Inferior parietal cortex (tissue), 1 donor: ENCODE measurements around the gene ANKS6.

ENCODE experiments used
- DNase-seq: peaks from one replicate; pipeline ENCODE4 v3.0.0-alpha.2; 2016; ENCODE audit errors: extremely low spot score

The ANKS6 gene

DNA sequence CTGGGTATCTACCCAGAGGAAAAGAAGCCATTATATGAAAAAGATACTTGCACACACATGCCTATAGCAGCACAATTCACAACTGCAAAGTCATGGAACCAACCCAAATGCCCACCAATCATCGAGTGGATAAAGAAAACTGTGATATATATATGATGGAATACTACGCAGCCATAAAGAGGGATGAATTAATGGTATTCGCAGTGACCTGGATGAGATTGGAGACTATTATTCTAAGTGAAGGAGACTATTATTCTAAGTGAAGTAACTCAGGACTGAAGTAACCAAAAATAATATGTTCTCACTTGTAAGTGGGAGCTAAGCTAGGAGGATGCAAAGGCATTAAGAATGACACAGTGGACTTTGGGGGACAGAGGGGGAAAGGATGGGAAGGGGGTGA lies 57.6 kb downstream of the ANKS6 start:
- DNase-seq: no peak

DNA sequence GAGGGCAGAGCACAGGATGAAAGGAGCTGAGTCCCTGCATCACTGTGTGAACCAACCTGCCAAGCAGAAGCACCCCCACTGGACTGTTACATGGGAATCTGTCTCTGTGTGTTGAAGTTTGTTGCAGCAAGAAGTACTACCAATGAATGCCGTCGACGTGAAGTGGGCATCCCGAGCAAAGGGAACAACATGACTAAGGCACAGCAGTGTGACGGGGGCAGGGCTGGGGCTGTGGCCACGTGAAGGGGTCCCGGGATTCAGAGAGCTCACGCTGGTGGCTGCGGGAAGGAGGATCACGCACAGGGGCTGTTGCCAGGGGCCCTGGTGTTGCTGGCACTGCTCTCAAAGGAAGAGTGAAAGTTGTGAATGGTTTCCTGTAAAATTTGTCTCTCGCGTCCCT lies 60.1 kb downstream of the ANKS6 start:
- DNase-seq: no peak

DNA sequence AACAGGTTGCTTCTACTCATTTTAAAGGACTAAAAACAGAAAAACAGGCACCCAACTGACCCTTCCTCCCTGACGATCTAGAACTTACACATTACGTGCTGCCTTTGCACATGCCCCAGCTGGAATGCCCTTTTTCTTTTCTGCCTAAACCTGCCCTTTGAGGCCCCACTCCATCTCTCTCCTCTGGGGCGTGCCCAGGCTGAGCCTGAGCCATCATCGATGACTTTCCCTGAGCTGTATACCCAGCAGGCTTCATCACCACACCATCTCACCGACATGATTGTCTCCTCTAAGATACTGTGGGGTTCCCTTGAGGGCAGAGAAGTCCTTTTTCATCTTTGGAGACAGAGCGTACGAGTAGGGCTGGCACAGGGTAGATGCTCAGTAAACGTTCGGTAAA lies 63.6 kb downstream of the ANKS6 start:
- DNase-seq: no peak

DNA sequence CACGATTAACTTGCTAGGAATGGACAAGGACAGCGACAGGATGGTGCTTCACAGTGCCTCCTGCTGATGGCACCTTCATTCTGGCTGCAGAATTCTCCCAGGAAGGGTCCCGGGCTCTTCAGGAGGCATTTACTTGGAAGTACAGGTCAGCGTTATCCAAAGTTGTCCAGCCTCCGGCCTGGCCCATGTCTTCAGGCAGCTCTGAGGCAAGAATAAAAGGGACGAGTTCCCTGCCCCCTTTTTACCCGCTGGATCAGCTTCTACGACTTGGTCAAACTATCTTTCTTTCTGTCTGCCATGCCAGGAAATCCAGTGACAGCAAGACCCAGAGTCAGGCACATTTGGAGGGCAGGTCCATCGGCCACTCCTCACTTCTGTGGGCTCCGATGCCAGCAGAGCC lies 64.3 kb downstream of the ANKS6 start:
- DNase-seq: no peak

DNA sequence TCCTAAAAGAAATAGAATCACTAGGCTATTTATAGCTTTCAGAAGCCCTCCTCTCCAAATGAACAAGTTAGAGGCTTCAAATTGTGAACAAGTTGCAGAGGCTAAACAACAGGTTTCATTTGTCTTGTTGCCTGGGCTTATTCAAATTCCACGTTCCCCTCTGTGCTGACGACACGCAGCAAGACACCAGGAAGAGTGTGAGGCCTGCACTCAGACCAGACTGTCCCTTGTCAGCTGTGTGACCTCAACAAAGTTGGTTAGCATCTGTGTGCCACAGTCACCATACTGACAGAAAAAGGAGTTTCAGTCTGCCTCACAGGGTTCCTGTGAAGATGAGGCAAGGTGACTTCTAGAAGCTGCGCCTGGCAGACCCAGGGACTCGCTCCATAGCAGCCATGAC lies 65.5 kb downstream of the ANKS6 start:
- no peak for DNase-seq

DNA sequence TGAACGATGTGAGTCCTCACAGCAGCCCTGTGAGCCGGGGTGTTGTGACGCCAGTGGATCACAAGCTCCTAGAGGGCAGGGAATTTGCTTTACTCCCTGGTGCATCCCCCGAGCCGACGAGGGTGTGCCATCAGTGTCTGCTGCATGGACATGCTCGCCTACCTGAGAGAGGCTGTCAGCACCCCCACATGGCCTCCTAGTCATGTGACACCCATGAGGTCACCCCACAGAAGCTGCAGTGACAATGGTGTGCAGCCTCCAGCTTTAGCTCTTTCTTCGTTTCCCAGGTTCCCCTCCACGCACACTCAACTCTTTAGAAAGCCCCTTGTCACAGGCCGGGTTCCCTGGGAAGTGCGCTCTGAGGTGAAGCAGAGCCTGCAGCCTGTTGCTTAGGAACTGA lies 67.9 kb downstream of the ANKS6 start:
- DNase-seq: no peak

DNA sequence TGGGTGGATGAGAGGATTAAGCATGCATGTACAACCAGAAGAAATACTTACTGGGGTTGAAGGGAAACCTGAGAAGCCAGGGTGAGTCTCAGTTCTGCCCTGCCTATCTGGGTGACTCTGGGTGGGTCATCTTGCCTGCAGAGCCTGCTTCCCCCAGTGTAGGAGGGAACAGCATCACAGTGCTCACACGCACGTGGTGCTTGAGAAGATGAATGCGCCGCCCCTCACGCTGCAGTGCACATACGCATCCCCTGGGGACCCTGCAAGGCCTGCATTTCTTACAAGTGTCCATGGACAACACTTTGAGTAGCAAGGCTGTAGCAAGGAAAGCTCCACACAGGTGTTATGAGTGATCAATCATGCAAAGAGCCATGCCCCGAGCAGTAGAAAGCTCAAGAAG lies 68.9 kb downstream of the ANKS6 start:
- DNase-seq: no peak

DNA sequence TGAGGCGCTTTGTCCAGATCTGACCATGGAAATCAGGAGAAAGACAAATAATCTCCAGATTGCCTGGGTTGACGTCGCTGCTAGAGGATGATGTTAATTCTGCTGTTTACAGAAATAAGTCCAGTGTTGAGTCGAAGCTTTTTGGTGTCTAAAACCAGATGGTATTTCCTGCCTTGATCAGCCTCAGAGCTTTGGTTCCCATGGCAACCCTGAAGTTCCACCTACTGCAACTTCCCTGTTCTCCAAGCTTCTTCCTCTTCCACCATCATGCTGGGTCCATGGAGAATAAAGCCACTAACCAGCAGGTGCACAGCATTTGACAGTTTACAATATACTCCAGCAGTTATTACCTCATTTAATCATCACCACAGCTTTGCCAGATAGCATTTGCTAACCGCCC lies 69.6 kb downstream of the ANKS6 start:
- no peak for DNase-seq

DNA sequence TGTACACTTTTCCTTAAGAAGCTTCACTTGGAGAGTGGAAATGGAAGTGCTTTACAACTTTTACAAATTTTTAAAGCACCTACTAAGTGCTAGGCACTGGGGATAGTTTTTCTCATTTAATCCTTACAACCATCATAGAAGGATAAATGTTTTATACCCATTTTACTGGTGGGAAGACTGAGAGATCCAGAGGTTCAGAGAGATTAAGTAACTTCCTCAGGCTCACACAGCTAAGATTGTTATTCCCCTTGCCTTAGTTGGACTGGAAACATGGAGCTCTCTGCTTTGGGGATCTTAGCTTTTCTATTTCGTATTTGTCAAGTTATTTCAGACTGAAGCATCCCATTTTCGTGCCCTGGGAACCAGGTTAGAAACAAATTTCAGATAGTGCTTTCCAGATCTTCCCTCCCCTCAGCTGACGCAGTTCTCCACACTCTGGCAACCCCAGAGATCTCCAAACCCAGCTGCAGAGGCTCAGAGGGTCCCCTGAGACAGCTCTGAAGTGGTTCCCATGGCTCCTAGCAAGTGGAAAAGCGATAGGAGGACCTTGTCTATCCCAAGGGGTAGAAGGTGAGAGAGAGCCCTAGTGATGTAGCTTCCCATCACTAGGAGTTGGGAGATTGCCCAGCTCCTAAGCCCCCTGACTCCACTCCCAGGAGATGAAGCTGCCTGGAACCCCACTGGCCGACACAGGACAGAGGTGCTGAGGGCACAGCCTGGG lies 71.4 kb downstream of the ANKS6 start:
- no peak for DNase-seq

DNA sequence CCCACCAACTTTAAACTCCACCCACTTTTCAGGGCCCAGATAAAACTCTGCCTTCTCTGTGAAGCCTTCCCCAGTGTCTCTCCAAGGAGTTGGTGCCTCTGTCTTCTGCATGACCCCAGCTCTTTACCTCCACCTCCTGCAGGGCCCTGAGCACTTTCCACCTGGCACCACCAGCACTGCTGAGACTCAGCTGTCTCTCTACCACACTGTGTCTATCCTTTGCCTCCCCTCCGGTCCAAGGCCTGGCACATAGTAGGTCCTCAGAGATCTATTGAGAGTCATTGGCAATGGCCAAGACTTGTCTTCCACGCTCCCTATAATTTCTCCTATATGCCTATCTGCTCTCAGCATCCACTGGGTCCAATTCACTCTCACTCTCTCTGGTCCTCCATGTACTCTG lies 74.7 kb downstream of the ANKS6 start:
- no peak for DNase-seq

DNA sequence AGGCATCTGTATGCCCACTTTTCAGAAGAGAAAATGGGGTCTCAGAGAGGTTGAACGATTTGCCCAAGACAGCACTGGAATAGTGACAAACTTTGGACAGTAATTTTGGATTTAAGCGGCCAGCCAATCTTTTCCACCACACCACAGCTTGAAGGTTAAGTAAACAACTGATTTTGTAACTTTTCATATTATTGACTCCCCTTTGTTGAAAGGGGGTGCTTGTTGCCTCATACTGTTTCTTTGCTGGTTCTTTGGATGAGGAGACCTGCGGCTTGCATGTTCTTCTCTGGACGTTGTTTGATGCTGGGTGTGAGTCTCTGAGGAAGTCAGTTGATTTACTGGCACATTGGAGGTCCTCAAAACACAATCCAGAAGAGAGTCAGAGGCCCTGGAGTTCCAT lies 76.0 kb downstream of the ANKS6 start:
- DNase-seq: no peak

DNA sequence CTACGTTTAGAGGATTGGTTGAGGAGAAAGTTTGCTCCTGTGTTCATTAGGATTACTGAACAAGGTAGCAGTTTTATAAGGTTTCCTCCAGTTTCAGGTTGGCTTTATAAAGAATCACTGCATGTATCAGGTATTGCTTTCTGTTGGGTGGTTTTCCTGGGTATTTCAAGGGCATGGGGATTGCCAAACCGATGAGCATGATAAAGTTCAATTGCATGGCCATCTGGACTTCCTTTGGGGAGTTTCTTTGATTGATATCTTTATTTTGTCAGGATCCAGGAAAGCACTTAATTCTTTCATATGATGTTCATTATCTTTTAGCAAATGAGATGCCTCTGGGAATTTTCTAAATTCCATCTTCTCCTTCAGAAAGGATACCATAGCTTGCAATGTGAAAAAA lies 77.3 kb downstream of the ANKS6 start:
- no peak for DNase-seq

DNA sequence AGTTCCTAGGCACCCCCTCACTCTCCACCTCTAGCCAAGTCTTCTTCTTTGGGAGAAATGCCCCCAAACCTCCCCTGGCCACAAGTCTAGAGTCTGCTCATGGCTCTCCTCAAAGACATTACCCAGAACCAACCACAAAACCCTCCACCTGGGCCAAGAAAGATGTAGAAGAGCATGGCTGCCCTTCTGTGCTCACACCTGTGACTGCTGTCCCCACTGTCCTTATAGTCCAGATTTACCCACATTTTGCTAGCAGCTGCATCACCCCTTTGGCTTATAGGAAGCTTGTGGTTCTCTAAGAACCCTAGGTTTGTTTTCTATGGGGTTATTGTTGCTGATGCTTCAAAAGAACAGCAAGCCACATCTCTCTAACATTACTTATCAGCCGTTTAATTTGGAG lies 81.5 kb downstream of the ANKS6 start:
- DNase-seq: no peak

DNA sequence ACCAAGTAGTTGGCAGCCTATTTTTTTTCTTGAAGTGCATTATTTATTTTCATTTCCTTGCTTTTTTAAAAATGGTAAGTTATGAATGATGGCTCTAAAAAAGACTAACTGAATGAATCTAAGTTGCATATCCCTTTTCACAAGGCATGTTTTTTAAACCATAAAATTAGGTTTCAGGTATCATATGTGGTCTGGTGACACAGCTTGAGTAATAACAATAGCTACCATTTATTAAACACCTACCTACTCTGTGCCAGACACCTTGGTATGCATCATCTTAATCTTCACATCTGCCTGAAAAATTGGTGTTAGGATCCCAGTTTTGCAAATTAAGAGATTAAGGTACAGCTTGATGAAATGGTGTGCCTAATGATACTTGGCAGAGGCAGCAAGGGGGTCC lies 83.4 kb downstream of the ANKS6 start:
- DNase-seq: no peak

DNA sequence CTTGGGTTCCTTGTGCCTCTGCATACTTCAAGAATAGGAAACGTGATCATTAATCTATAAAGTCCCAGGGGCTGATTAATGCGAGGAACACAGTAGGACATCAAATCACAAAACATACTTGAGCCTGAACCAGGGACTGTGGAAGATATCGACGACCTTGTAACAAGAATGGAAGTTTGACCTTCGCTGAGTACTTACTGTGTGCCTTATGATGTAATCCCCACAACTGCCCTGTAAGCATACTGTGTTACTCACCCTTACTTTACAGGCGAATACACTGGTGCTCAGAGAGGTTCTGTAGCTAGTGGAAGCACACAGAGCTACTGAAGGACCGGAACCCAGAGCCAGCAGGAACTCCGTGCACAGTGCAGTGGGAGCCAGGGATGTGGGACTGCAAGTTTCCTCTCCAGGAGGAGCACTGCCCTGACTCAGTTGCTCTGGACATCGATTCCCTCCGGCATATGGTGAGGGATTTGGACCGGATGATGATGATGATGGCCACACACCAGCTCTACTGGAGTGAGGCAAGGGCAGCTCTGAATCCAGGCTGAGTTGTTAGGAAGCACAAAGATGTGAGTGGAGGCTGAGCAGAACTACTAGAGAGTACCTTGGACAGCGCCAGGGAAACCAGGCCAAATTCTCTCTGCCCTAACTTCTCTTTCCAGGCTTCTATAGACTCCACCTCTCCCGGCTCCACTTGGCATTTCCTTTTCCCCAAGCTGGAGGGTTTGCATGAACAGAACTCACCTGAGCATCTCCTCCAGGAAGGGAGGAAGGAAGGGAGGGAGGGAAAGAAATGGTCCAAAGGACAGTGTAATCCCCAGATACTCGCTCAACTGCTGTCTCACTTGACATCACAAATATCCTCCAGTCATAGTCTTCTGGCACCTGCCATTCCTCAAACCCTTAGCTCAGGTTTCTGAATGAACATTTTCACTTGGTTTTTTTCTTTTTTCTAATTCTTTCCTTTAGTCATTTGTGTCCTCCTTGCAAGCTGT lies 86.1 kb downstream of the ANKS6 start:
- DNase-seq: no peak

DNA sequence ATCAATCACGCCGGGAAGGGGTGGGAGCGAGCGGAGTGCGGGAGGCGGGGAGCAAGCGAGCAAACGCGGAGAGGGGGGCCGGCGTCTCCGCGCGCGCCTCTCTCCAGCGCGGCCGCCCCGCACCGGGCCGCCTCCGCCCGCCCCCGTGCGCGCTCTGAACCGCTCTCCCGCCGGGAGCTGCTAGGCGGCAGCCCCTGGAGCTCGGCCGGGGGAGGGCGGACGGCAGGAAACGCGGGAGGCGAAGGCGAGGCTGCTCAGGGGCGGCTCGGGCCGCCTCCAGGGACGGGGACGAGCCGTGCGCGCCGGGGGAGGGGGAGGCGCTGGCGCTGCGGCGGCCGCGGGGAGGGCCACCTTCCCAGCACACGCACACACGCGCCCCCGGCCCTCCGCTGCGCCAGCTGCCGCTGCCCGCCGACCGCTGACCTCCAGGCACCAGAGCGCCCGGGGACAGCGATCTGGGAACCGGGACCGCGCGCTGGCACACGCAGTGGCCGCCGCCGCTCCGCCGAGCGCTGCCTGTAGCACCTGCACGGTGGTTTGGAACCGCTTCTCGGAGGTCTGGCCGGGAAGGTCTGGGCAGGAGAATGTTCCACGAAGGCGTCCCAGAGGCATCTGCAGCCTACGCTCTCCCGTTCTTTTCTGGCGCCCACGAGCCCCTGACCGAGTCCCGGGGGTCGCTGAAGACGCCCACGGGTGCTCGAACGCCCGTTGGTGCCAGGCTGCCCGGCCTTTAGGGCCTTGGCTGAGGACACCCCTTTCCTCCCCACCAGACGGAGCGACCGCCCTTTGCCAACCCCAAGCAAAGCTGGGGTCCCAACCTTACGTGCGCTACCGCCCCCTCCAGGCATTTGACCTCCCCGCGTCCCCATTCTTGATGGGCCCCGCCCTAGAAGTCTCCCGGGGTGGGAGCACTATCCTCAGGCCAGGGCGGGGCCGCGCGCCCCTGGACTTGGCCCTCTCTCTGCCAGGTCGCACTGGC lies 87.1 kb downstream of the ANKS6 start, which contains the start of gene GABBR2:
Gene GABBR2 (minus strand): TSS at position 3 of the 979 bp plus-strand sequence. CDS start 198 bp downstream, outside the sequence.
- DNase-seq: no peak

DNA sequence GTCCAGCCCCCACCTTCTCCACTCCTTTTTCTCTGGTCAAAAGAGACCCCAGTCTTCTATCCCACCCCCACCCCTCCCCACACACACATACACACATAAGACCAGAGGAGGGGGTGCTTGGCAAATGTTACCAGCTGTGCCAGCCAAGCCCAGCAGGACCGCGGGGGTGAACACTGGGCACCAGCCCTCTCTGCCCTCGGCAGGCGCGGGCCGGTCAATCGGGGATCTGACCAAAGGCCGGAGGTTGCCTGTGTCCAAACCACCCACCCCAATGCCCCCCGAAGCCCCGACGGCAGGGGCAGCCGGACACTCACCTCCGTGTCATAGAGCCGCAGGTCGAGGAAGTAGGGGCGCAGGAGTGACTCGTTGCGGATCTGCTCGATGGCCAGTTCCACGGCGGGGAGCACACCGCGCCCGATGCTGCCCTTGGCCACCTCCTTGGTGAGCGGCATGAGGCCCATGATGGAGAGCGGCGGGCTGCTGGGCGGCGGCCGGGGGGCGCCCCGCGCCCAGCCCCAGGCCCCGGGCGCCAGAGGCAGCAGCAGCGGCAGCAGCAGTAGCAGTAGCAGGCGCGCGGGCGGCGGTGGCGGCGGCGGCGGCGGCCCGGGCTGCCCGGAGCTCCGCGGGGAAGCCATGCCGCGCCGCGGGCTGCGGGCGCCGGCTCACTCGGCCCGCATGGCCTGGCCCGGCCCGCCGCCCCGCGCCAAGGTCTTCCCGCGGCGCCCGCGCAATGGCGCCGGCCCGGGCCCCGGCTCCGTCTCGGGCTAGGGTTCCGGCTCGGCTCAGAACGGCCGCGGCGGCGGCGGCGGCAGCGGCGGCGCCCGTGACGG lies 88.0 kb downstream of the ANKS6 start:
- DNase-seq: no peak

DNA sequence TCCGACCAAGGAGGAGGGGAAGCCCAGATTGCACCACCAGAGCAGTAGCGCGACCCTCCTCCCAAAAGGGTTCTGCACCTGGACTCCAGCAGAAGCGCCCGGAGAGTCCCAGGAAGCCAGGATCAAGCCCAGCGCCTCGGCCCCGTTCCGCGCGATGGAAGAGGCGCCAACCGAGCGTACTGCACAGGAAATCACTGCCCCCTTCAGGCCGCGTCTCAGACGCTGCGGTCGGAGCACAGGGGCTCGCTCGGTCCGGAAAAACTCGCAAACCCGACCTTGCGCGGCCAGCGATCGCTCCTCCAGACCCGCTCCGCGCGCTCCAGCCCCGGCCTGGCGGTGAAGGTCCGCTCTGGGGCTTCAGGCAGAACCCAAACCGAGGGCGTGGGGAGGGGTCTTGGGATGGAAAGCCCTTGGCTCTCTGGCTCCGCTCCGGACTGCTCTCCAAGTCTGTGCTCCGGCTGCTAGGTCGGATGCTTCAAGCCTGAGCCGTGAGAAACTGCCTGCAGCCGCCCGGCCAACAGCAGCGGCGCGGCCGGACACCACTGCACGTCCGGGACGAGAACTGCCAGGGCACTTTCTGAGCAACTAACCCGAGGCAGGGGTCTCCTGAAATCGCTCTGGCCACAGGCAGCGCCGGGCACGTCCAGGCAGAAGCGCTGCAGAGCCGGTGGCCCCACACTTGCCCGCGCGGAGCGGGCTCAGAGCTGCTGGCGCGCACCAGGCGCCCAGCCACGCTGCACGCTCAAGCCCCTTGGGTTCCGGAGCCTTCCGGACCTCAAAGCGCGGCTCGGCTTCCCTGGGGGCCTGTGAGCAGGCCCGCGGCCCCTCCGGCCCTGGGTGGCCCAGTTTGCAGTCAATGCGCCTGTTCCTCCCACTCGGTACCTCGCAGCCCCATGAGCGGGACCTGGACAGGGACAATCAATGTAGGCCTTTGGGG lies 88.9 kb downstream of the ANKS6 start:
- DNase-seq: peak; percentile 54

DNA sequence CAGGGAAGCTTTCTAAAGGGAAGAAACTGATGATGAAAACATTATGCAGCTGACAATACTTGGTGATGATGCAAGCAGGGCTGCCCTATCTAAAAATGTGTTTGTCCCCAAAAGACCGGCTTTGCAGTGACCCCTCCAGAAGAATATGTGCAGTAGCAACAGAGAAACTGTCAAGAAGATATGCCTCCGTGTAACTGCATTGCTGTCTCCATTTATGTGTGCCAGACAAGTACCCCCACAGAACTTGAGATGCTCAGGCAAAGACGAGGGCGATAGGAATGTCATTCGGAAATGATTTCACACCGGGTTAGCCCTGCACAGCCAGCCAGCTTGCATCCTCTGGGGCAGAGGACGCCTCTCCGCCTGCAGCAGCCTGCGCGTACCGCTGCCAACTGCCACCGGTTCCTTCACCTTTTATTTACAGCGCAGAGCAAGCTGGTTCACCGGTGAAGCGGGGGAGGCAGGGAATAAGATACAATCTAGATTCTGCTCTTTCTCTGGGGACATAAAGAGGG lies 89.6 kb downstream of the ANKS6 start:
- DNase-seq: peak; percentile 37
